ENCODE data around the gene INO80.

GRCh38 chr15:41124058-41124457, 8.0 kb upstream of the INO80 start:
- no peak for TF ChIP-seq TAF1 (IDR thresholded peaks at IDR 0.05; ENCODE audit: borderline replicate concordance, insufficient read depth, low read length)
- TF ChIP-seq REST (IDR thresholded peaks at IDR 0.05; ENCODE audit: insufficient read depth in 1 of 2, low read depth in 2 of 2, low read length in 2 of 2): no peak
- no peak for TF ChIP-seq SIN3A (IDR thresholded peaks at IDR 0.05; ENCODE audit: borderline replicate concordance, insufficient read depth, low read length)
- TF ChIP-seq POLR2AphosphoS5 (IDR thresholded peaks at IDR 0.05; ENCODE audit: low read depth, low read length): no peak
- no peak for TF ChIP-seq FOXP2 (optimal IDR thresholded peaks at IDR 0.05; ENCODE audit: borderline replicate concordance, extremely low read depth, extremely low read length, insufficient read depth)

Measured in PFSK-1 (cell line).